Effector memory CD8-positive, alpha-beta T cell (primary cell): ENCODE results near the gene AVL9.
A peak's percentile ranks its signal among the peaks of the same experiment; 100 is the strongest.
"Not testable (repeated sequence)": the region's sequence is repeated elsewhere in the genome, so short reads cannot be mapped to it uniquely, and the experiment has no call there.

Experiments
- ATAC-seq: fragments of 150-1000 bp; cut with Tn5 transposase; replicated peaks from 2 replicates; pipeline ENCODE4 v1.10.0; 2021; ENCODE audit warnings: mild to moderate bottlenecking, moderate library complexity
- DNase-seq, 3 experiments: peaks; one replicate each; pipeline ENCODE4 v3.0.0; 2021
- H3K27ac Mint-ChIP-seq, 2 donors: one replicate each; pipeline ENCODE4 v1.8.0; 2022; ENCODE audit warnings: mild to moderate bottlenecking in 2 of 2, mixed read lengths in 2 of 2, moderate library complexity in 2 of 2
- H3K27me3 Mint-ChIP-seq, 2 donors: one replicate each; pipeline ENCODE4 v1.8.0; 2022; ENCODE audit warnings: mixed read lengths in 2 of 2
- H3K36me3 Mint-ChIP-seq: one replicate; pipeline ENCODE4 v1.8.0; 2022; ENCODE audit warnings: mild to moderate bottlenecking, moderate library complexity, mixed read lengths; ENCODE audit not compliant: insufficient read depth
- H3K4me1 Mint-ChIP-seq, 2 donors: one replicate each; pipeline ENCODE4 v1.8.0; 2022; ENCODE audit warnings: low read depth in 2 of 2, mixed read lengths in 2 of 2
- H3K4me3 Mint-ChIP-seq, 2 donors: one replicate each; pipeline ENCODE4 v1.8.0; 2022; ENCODE audit warnings: mild to moderate bottlenecking in 2 of 2, mixed read lengths in 2 of 2, moderate library complexity in 2 of 2
- H3K9me3 Mint-ChIP-seq, 2 donors: one replicate each; pipeline ENCODE4 v1.8.0; 2022; ENCODE audit warnings: mixed read lengths in 2 of 2

Gene AVL9

DNA sequence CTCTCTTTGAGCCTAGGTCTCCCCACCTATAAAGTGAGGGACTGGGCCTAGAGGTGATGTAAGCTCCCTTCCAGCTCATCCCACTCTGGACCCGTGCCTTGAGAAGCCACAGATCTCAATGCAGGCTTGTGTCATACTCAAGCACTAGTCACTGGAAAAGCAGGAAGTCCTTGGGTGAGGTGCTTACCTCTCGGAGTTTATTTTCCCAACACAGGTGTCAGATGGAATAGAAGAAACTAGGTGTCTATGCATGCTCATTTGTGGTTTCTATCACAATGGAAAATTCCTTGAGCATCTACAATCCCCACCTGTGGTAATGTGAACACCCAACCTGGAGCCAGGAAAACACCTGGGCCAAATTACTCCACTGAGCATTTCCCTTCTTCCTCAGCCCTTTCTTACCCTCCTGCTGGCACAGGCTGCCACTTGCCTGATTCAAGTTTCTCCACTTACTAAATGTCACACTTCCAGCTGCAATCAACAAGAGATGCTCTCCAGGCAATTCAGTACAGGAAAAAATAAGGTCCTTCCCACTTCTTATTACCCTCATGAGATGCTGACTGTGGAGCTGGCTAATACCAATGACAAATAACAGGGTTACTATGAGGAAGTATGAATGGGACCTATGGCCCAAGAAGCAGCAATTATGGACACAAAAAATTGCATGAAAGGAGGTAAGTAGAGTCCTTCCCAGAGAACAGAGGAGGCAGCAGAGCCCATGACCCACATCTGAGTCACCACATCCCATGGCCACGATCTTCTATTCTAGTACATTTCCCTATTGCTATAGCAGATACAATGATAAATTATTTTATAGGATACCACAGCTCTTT lies 18.3 kb upstream of the AVL9 start:
- H3K27me3 Mint-ChIP-seq, result peaks cover 11 to 22% of the 10 kb centered on the region in 2 donors
- ATAC-seq (no peak), DNase-seq (no peak)
- no peak overlapping the region for H3K27ac Mint-ChIP-seq
- H3K4me3 Mint-ChIP-seq, result no peak overlapping the region
- H3K36me3 Mint-ChIP-seq, result peaks cover 3% of the 10 kb centered on the region
- no peaks in the 10 kb centered on the region for H3K9me3 Mint-ChIP-seq
- H3K4me1 Mint-ChIP-seq, result no peaks in the 10 kb centered on the region

GRCh38 chr7:32477649-32477980 lies 17.7 kb upstream of the AVL9 start:
- no peaks in the 10 kb centered on the region for H3K4me1 Mint-ChIP-seq
- H3K27me3 Mint-ChIP-seq, result peaks cover 11 to 18% of the 10 kb centered on the region in 2 donors
- no peak overlapping the region for H3K4me3 Mint-ChIP-seq
- no peak overlapping the region for H3K27ac Mint-ChIP-seq
- H3K36me3 Mint-ChIP-seq, result peaks cover 3% of the 10 kb centered on the region
- no peak for DNase-seq
- ATAC-seq, result no peak
- no peaks in the 10 kb centered on the region for H3K9me3 Mint-ChIP-seq

- H3K36me3 Mint-ChIP-seq, result peaks cover 3% of the 10 kb centered on the region
- no peaks in the 10 kb centered on the region for H3K9me3 Mint-ChIP-seq
- H3K27ac Mint-ChIP-seq, result no peak overlapping the region
- DNase-seq (peak in 1 of 3 experiments; percentile 8), ATAC-seq (no peak)
- H3K27me3 Mint-ChIP-seq, result peaks cover 6% of the 10 kb centered on the region in 2 donors
- H3K4me3 Mint-ChIP-seq, result no peak overlapping the region
- H3K4me1 Mint-ChIP-seq, result no peaks in the 10 kb centered on the region
Measured at GRCh38 chr7:32479574-32480200, 15.6 kb upstream of the AVL9 start.

GRCh38 chr7:32481176-32481575 lies 14.1 kb upstream of the AVL9 start:
- no peak overlapping the region for H3K4me3 Mint-ChIP-seq
- DNase-seq (no peak), ATAC-seq (no peak)
- H3K27ac Mint-ChIP-seq, result no peak overlapping the region
- no peaks in the 10 kb centered on the region for H3K4me1 Mint-ChIP-seq
- H3K27me3 Mint-ChIP-seq, result no peaks in the 10 kb centered on the region
- peaks cover 9% of the 10 kb centered on the region for H3K36me3 Mint-ChIP-seq
- no peaks in the 10 kb centered on the region for H3K9me3 Mint-ChIP-seq

- Mint-ChIP-seq H3K9me3 (no peaks in the 10 kb centered on the region), H3K4me3 (no peak overlapping the region), H3K27ac (no peak overlapping the region), H3K27me3 (no peaks in the 10 kb centered on the region), H3K36me3 (peaks cover 7% of the 10 kb centered on the region), H3K4me1 (no peaks in the 10 kb centered on the region)
- ATAC-seq, result no peak
- no peak for DNase-seq
Measured at GRCh38 chr7:32481921-32482320, 13.4 kb upstream of the AVL9 start.

GRCh38 chr7:32489788-32490126 lies 5.5 kb upstream of the AVL9 start:
- Mint-ChIP-seq H3K9me3 (no peaks in the 10 kb centered on the region), H3K4me1 (peaks cover 13 to 26% of the 10 kb centered on the region in 2 donors), H3K27me3 (no peaks in the 10 kb centered on the region), H3K36me3 (peaks cover 30% of the 10 kb centered on the region), H3K27ac (peak overlapping the region; percentile 97 to 98), H3K4me3 (peak overlapping the region; percentile 84 to 93)
- ATAC-seq (no peak), DNase-seq (no peak)

GRCh38 chr7:32490127-32490796 lies 5.0 kb upstream of the AVL9 start, which contains the start of gene LSM5:
LSM5 (minus strand) TSS chr7:32490380; CDS start chr7:32490365, 15 bp downstream.
- Mint-ChIP-seq H3K4me1 (peaks cover 15 to 29% of the 10 kb centered on the region in 2 donors), H3K4me3 (peak within 1 kb of the TSS; percentile 84 to 93), H3K27ac (peak within 1 kb of the TSS; percentile 97 to 98), H3K9me3 (no peaks in the 10 kb centered on the region), H3K36me3 (peaks cover 35% of the 10 kb centered on the region), H3K27me3 (no peaks in the 10 kb centered on the region)
- DNase-seq, result peak; percentile 84 to 88 (median 85)
- peak; percentile 75 for ATAC-seq

DNA sequence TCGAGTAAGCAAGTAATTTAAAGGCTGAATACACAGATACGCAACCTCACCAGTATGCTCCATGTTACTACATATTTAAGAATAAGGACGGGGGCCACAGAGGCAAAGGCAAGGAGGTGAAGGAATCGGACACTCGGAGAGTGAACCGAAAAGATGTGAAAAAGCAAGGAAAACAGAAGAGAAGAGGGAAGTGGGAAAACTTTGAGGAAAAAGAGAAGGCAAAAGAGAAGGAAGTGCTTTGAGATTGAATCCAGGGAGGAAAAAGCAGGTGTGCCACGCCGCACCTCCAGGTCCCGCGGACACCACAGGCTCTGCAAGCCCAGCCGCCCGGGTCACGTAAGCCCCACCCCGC lies 367 bp upstream of the AVL9 start:
- Mint-ChIP-seq H3K4me1 (peaks cover 29 to 34% of the 10 kb centered on the region in 2 donors), H3K27me3 (no peaks in the 10 kb centered on the region), H3K4me3 (peak overlapping the region; percentile 85 to 94), H3K27ac (peak overlapping the region; percentile 94 to 97), H3K9me3 (no peaks in the 10 kb centered on the region), H3K36me3 (peaks cover 30% of the 10 kb centered on the region)
- DNase-seq (no peak), ATAC-seq (no peak)

- Mint-ChIP-seq H3K9me3 (no peaks in the 10 kb centered on the region), H3K27ac (peak overlapping the region; percentile 94 to 97), H3K27me3 (no peaks in the 10 kb centered on the region), H3K4me3 (peak overlapping the region; percentile 85 to 94), H3K36me3 (peaks cover 20% of the 10 kb centered on the region), H3K4me1 (peaks cover 35% of the 10 kb centered on the region in 2 donors)
- ATAC-seq (no peak), DNase-seq (no peak)
Measured at GRCh38 chr7:32496052-32496813, 944 bp downstream of the AVL9 start.

DNA sequence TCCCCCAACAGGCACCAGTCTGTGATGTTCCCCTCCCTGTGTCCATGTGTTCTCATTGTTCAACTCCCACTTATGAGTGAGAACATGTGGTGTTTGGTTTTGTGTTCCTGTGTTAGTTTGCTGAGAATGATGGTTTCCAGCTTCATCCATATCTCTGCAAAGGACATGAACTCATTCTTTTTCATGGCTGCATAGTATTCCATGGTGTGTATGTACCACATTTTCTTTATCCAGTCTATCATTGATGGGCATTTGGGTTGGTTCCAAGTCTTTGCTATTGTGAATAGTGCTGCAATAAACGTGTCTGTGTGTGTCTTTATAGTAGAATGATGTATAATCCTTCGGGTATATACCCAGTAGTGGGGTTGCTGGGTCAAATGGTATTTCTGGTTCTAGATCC lies 4.5 kb downstream of the AVL9 start:
- not testable (repeated sequence) for ATAC-seq, DNase-seq, H3K9me3 Mint-ChIP-seq, H3K27me3 Mint-ChIP-seq
- Mint-ChIP-seq H3K4me1 (peaks cover 45 to 52% of the 10 kb centered on the region in 2 donors), H3K36me3 (peaks cover 25% of the 10 kb centered on the region), H3K27ac (peak overlapping the region in 1 of 2 donors; percentile 56), H3K4me3 (peak overlapping the region in 1 of 2 donors; percentile 7)

DNA sequence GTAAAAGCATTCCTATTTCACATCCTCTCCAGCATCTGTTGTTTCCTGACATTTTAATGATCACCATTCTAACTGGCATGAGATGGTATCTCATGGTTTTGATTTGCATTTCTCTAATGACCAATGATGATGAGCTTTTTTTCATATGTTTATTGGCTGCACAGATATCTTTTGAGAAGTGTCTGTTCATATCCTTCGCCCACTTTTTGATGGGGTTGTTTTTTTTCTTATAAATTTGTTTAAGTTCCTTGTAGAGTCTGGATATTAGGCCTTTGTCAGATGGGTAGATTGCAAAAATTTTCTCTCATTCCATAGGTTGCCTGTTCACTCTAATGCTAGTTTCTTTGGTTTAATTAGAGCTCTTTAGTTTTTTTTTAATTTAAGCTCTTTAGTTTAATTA lies 4.9 kb downstream of the AVL9 start:
- H3K9me3 Mint-ChIP-seq, ATAC-seq, H3K27me3 Mint-ChIP-seq, DNase-seq: not testable (repeated sequence)
- peak overlapping the region; percentile 32 to 56 for H3K27ac Mint-ChIP-seq
- peaks cover 44 to 49% of the 10 kb centered on the region in 2 donors for H3K4me1 Mint-ChIP-seq
- H3K36me3 Mint-ChIP-seq, result peaks cover 22% of the 10 kb centered on the region
- peak overlapping the region; percentile 7 to 45 for H3K4me3 Mint-ChIP-seq

GRCh38 chr7:32500922-32501341 lies 5.6 kb downstream of the AVL9 start:
- ATAC-seq, result no peak
- H3K9me3 Mint-ChIP-seq, result no peaks in the 10 kb centered on the region
- H3K27ac Mint-ChIP-seq, result peak overlapping the region; percentile 32 to 56
- H3K36me3 Mint-ChIP-seq, result peaks cover 14% of the 10 kb centered on the region
- no peak for DNase-seq
- peak overlapping the region; percentile 7 to 45 for H3K4me3 Mint-ChIP-seq
- no peaks in the 10 kb centered on the region for H3K27me3 Mint-ChIP-seq
- peaks cover 42 to 48% of the 10 kb centered on the region in 2 donors for H3K4me1 Mint-ChIP-seq

DNA sequence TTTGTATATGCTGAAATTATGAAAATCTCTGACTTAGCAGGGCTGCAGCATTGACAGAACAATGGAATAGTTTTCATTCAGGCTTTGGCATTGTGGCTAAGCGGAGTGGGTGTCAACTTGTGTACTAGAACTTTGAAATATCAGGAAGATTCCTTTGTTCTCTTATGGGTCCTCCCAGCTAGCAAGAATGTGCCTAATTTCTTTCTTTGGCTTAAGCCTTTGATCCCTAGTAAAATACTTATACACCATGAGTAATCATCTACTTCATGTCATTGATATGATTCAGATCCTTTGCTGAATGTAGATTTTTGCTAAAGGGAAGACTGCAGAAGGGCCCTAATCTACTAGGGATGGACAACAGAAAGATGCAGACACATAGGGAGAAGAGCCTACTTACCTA lies 6.2 kb downstream of the AVL9 start:
- Mint-ChIP-seq H3K4me1 (peaks cover 39 to 47% of the 10 kb centered on the region in 2 donors), H3K36me3 (peaks cover 13% of the 10 kb centered on the region), H3K9me3 (no peaks in the 10 kb centered on the region), H3K27ac (peak overlapping the region in 1 of 2 donors; percentile 56), H3K4me3 (peak overlapping the region in 1 of 2 donors; percentile 7), H3K27me3 (no peaks in the 10 kb centered on the region)
- ATAC-seq (no peak), DNase-seq (no peak)
